MM.1S (cell line): Measurements from ENCODE around the gene KIF14.

Experiments
- CTCF ChIP-seq: fragments of 300-600 bp; sonication (generic); IDR thresholded peaks from 2 replicates; pipeline ENCODE4 v1.5.1; 2016; ENCODE audit warnings: antibody characterized with exemption, low read length, mixed read lengths
- EZH2 ChIP-seq: fragments of 300-600 bp; sonication (generic); optimal IDR thresholded peaks from 2 replicates; pipeline ENCODE3; 2017; ENCODE audit warnings: low read depth, mild to moderate bottlenecking, antibody characterized with exemption, low read length, mixed read lengths
- EZH2phosphoT487 ChIP-seq: fragments of 300-600 bp; sonication (generic); IDR thresholded peaks from 2 replicates; pipeline ENCODE4 v1.6.1; 2018; ENCODE audit warnings: antibody characterized with exemption, low read length

- TF ChIP-seq EZH2phosphoT487 (no peak), CTCF (peak; percentile 79), EZH2 (no peak)
Observed at GRCh38 chr1:200558866-200559459, 61.6 kb downstream of the KIF14 start.
